Body of pancreas (tissue), 4 donors: Measurements from ENCODE around the gene RPS25.

Source experiments
- POLR2A ChIP-seq, 3 donors: fragments of 450-650 bp; IDR thresholded peaks; one replicate each; pipeline ENCODE4 v1.6.1; 2016; ENCODE audit warnings: antibody characterized with exemption in 3 of 3, mild to moderate bottlenecking in 2 of 3
- TF ChIP-seq, protein P1 (sequence below), 7 experiments: fragments of 450-650 bp in 4 of 7; fragments of 200-600 bp in 3 of 7; sonication (generic) in 3 of 7; IDR thresholded peaks; one replicate each; pipeline ENCODE4 v1.5.1; 2016 to 2019; ENCODE audit warnings: antibody characterized with exemption in 7 of 7

DNA sequence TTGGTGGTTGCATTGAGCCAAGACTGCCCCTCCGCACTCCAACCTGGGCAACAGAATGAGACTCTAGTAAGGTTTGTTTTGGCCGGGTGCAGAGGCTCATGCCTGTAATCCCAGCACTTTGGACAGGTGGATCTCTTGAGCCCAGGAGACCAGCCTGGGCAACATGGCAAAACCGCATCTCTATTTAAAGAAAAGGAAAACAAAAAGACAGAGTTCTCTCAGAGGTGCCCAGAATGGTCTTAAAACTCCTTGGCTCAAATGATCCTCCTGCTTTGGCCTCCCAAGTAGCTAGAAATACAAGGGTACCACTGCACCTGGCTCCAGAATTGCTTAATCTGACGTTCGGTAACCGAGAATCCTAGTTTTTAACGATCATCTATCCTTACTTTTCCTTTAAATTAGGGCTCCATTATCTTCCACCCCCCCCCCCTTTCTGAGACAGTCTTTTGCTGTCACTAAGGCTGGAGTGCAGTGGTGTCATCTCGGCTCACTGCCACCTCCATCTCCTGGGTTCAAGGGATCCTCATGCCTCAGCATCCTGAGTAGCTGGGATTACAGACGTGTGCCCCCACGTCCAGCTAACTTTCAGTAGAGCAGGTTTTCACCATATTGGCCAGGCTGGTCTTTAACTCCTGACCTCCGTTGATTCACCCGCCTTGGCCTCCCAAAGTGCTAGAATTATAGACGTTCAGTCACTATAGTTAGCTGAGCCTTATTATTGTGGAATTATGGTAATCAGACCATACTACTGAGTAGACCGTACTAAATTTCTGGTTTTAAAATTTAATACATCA, 1.7 kb downstream of the RPS25 start:
- TF ChIP-seq, protein P1, sequence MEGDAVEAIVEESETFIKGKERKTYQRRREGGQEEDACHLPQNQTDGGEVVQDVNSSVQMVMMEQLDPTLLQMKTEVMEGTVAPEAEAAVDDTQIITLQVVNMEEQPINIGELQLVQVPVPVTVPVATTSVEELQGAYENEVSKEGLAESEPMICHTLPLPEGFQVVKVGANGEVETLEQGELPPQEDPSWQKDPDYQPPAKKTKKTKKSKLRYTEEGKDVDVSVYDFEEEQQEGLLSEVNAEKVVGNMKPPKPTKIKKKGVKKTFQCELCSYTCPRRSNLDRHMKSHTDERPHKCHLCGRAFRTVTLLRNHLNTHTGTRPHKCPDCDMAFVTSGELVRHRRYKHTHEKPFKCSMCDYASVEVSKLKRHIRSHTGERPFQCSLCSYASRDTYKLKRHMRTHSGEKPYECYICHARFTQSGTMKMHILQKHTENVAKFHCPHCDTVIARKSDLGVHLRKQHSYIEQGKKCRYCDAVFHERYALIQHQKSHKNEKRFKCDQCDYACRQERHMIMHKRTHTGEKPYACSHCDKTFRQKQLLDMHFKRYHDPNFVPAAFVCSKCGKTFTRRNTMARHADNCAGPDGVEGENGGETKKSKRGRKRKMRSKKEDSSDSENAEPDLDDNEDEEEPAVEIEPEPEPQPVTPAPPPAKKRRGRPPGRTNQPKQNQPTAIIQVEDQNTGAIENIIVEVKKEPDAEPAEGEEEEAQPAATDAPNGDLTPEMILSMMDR (IDR thresholded peaks at IDR 0.05): no peak
- no peak for TF ChIP-seq POLR2A (IDR thresholded peaks at IDR 0.05)
